Effector memory CD4-positive, alpha-beta T cell (primary cell): ENCODE measurements around the gene XRCC2.
"Not testable (repeated sequence)": the region's sequence is repeated elsewhere in the genome, so short reads cannot be mapped to it uniquely, and the experiment has no call there.

Experiments used
- DNase-seq, 3 donors: peaks; one replicate each; pipeline ENCODE4 v3.0.0-alpha.2; 2020
- H3K27ac ChIP-seq: 2 replicates; pipeline ENCODE4 v1.7.0; 2013; ENCODE audit warnings: mild to moderate bottlenecking, low read length, moderate library complexity; ENCODE audit not compliant: insufficient read depth, poor library complexity, severe bottlenecking
- H3K27me3 ChIP-seq: replicated peaks from 2 replicates; pipeline ENCODE4 v1.7.0; 2013; ENCODE audit warnings: mild to moderate bottlenecking, low read length; ENCODE audit not compliant: insufficient read depth, control insufficient read depth, poor library complexity, severe bottlenecking
- H3K36me3 ChIP-seq: 2 replicates; pipeline ENCODE4 v1.7.0; 2013; ENCODE audit warnings: mild to moderate bottlenecking, low read length, moderate library complexity; ENCODE audit not compliant: control insufficient read depth, insufficient read depth
- H3K4me1 ChIP-seq: 2 replicates; pipeline ENCODE4 v1.7.0; 2013; ENCODE audit warnings: low read length, mild to moderate bottlenecking; ENCODE audit not compliant: control insufficient read depth, insufficient read depth, poor library complexity, severe bottlenecking
- H3K4me3 ChIP-seq: 2 replicates; pipeline ENCODE4 v1.7.0; 2013; ENCODE audit warnings: low read length, low read depth, mild to moderate bottlenecking; ENCODE audit not compliant: insufficient read depth, poor library complexity, severe bottlenecking
- H3K9me3 ChIP-seq: 2 replicates; pipeline ENCODE4 v1.7.0; 2013; ENCODE audit warnings: mild to moderate bottlenecking, low read length, moderate library complexity; ENCODE audit not compliant: control insufficient read depth

The XRCC2 gene

DNA sequence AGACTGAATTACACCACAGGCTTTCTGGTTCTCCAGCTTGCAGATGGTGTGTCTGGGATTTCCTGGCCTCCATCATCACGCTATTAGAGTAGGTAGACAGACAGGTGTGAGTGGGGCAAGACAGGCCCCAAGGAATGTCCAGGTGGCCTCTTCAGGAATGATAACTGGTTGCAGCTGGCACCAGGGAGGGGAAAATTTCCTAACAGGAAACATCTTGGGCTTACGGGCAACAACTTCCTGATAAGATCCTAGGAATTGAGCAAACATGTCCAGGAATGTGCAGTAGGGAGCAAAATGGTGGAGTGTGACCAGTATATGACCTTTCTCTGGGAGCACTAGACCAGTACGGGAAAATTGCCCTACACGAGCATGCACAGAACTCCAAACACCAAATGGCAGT is 11.3 kb downstream of the XRCC2 start:
- H3K9me3 ChIP-seq: no peaks in the 10 kb centered on the region
- H3K27me3 ChIP-seq: no peaks in the 10 kb centered on the region
- no peaks in the 10 kb centered on the region for H3K36me3 ChIP-seq
- no peaks in the 10 kb centered on the region for H3K4me1 ChIP-seq
- no peak for DNase-seq
- no peak overlapping the region for H3K27ac ChIP-seq
- H3K4me3 ChIP-seq: no peak overlapping the region

DNA sequence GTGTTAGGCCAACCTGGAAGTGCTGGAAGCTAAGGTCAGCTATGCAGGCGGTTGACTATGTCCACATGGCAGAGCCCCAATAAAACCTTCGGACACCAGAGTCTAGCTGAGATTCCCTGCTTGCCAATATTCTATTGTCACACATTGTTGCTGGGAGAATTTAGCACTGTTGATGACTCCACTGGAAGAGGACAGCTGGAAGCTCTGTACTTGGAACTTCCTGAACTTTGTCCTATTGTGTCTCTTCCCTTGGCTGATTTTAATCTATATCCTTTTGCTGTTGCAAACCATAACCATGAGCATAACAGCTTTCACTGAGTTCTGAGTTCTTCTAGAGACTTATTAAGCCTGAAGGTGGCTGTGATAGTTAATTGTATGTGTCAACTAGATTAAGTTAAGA is 12.0 kb downstream of the XRCC2 start:
- no peaks in the 10 kb centered on the region for H3K27me3 ChIP-seq
- H3K9me3 ChIP-seq: no peaks in the 10 kb centered on the region
- no peaks in the 10 kb centered on the region for H3K36me3 ChIP-seq
- no peak for DNase-seq
- H3K27ac ChIP-seq: no peak overlapping the region
- no peaks in the 10 kb centered on the region for H3K4me1 ChIP-seq
- no peak overlapping the region for H3K4me3 ChIP-seq

DNA sequence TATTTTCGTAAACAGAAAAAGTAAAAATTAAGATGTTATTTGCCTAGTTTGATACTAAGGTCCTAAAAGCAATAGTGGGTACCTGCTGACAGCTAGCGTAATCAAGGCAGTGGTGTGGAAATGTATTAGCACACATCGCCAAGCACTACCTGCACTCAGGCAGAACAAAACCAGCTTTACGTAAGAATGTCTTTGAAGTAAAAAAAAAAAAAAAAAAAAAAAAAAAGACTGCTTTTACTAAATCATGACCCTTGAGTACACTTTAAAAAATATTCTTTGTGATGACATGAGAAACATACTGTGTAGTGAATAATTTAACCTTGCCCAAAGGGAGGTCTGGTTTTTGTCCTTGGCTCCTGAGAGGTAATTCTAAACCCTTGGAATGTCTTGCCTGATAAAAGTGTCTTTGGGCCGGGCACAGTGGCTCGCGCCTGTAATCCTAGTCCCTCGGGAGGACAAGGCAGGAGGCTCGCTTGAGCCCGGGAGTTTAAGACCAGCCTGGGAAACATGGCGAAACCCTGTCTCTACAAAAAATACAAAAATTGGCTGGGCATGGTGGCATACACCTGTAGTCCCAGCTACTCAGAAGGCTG is 12.7 kb downstream of the XRCC2 start:
- H3K27ac ChIP-seq: no peak overlapping the region
- H3K4me1 ChIP-seq: no peaks in the 10 kb centered on the region
- no peaks in the 10 kb centered on the region for H3K27me3 ChIP-seq
- H3K4me3 ChIP-seq: no peak overlapping the region
- DNase-seq: no peak
- H3K9me3 ChIP-seq: no peaks in the 10 kb centered on the region
- no peaks in the 10 kb centered on the region for H3K36me3 ChIP-seq

DNA sequence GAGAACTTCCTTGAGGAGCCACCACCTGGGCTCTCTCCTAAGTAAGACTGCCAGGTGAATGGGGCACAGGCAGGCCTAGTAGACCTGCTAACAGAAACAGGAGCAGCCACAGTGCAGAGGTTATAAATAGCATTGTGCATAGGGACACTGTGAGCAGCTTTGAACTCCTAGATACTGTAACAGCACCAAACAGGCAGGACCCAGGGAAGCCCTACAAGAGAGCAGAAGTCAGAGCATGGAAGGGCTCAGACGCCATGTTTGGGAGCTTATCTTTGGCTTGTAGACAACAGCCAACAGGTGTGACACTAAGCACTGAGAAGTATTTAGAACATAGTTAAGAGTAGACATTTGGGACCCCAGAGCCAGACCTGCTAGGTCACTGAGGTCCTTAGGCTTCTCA is 14.5 kb downstream of the XRCC2 start:
- no peaks in the 10 kb centered on the region for H3K36me3 ChIP-seq
- no peaks in the 10 kb centered on the region for H3K27me3 ChIP-seq
- no peak overlapping the region for H3K4me3 ChIP-seq
- H3K27ac ChIP-seq: no peak overlapping the region
- H3K9me3 ChIP-seq: no peaks in the 10 kb centered on the region
- DNase-seq: no peak
- H3K4me1 ChIP-seq: no peaks in the 10 kb centered on the region

DNA sequence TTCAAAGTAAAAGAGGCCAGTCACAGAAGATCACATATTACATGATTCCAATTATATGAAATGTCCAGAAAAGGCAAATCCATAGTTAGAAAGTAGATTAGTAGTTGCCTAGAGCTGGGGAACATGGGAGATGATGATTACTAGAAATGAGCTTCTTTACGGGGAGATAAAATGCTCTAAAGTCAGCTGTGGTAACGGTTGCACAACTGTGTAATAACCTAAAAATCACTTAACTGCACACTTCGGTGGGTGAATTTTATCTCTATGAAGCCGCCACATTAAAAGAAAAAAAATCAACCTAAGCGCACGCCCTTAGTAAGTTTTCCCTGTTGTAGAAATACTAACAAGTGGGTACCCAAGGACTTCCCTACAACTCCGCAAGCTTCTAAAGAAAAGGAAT is 15.9 kb downstream of the XRCC2 start:
- no peaks in the 10 kb centered on the region for H3K4me1 ChIP-seq
- no peak for DNase-seq

DNA sequence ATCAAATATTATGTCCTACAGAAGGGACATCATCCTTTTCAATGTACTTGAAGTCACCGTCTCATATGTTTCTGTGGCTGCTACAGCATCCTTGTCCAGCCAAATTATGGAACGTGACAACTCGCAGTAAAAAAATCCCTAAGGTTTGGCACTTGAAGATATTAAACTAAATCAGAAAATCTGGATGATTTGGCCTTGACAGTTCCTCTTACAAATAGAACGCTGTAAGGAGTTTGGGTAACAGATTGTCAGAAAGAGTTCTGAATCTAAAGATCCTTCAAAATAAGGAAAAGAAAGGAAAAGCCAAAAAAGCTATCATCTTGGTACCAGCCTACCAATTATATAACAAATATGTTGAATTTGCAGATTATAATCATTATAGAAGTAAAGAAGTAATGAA is 21.0 kb downstream of the XRCC2 start:
- no peak overlapping the region for H3K27ac ChIP-seq
- H3K4me1 ChIP-seq: no peaks in the 10 kb centered on the region
- no peaks in the 10 kb centered on the region for H3K36me3 ChIP-seq
- no peaks in the 10 kb centered on the region for H3K27me3 ChIP-seq
- no peak for DNase-seq
- no peaks in the 10 kb centered on the region for H3K9me3 ChIP-seq
- no peak overlapping the region for H3K4me3 ChIP-seq

More for the DNA sequence above, 15.9 kb downstream of the XRCC2 start:
- Histone ChIP-seq H3K4me3 (no peak overlapping the region), H3K36me3 (no peaks in the 10 kb centered on the region), H3K27me3 (no peaks in the 10 kb centered on the region), H3K27ac (no peak overlapping the region), H3K9me3 (no peaks in the 10 kb centered on the region)

DNA sequence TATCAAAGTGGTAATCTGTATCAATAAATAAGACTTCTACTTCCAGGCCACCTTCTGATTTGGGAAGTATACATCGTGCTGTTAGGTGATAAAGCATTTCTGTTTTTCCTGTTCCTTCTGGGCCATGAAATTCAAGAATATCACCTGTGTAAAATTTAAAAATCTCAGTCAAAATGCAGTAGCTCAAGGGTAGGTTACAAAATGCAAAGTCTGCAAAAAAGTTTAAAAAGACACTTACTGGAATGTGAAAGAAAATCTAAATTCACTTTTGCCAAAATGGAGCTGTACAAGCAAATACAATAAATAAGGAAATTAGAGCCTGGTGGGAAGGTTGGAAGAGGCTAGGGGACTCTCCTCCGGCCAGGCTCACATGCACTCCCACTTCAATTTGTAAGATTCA is 26.7 kb downstream of the XRCC2 start:
- Histone ChIP-seq H3K27ac (no peak overlapping the region), H3K4me1 (no peaks in the 10 kb centered on the region), H3K9me3 (no peaks in the 10 kb centered on the region), H3K4me3 (no peak overlapping the region), H3K36me3 (no peaks in the 10 kb centered on the region), H3K27me3 (no peaks in the 10 kb centered on the region)
- DNase-seq: no peak

DNA sequence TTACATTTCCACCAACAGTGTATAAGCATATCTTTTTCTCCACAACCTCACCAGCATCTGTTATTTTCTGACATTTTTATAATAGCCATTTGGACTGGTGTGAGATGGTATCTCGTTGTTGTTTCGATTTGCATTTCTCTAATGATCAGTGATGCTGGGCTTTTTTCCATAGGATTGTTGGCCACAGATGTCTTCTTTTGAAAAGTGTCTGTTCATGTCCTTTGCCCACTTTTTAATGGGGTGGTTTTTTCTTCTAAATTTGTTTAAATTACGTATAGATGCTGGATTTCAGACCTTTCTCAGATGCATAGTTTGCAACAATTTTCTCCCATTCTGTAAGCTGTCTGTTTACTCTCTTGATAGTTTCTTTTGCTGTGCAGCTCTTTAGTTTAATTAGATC is 28.9 kb downstream of the XRCC2 start:
- no peak for DNase-seq
- Histone ChIP-seq H3K4me3 (no peak overlapping the region), H3K4me1 (no peaks in the 10 kb centered on the region), H3K27me3 (no peaks in the 10 kb centered on the region), H3K36me3 (no peaks in the 10 kb centered on the region), H3K27ac (no peak overlapping the region), H3K9me3 (no peaks in the 10 kb centered on the region)

DNA sequence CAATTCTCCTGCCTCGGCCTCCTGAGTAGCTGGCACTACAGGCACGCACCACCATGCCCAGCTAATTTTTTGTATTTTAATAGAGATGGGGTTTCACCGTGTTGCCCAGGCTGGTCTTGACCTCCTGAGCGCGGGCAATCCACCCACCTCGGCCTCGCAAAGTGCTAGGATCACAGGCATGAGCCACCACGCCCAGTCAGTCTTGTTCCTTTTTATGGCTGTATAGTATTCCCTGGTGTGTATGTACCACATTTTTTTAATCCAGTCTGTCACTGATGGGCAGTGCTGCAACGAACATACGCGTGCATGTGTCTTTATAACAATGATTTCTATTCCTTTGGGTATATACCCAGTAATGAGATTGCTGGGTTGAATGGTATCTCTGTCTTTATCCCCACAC is 29.4 kb downstream of the XRCC2 start:
- H3K27ac ChIP-seq, H3K9me3 ChIP-seq, H3K4me3 ChIP-seq, H3K4me1 ChIP-seq, DNase-seq, H3K27me3 ChIP-seq, H3K36me3 ChIP-seq: not testable (repeated sequence)

DNA sequence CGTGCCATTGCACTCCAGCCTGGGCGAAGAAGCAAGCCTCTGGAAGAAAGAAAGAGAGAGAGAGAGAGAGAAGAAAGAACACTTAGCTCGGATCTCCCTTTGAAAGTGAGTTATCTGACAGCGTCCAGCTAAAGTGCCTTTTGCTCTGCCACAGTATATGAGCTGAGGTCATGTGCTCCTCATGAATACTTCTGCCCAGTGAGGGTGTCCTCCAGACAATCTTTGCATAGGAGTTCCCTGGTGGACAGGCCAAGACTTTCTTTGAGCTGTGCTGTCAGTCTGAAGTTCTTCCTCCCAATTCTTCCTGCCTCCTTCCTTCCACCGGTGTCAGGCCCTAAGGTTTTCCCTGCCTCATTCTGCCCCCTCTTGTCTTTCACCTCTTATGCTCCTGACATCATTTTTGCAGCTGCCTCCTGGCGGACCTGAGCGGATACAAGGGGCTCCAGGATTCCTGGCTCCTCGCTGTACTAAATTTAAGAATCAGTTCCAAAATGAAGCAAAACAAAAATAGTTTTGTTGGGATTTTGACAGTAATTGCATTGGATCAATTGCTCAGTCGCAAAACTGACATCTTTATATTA is 31.9 kb downstream of the XRCC2 start:
- Histone ChIP-seq H3K4me3 (no peak overlapping the region), H3K27me3 (no peaks in the 10 kb centered on the region), H3K27ac (no peak overlapping the region), H3K36me3 (no peaks in the 10 kb centered on the region), H3K9me3 (no peaks in the 10 kb centered on the region), H3K4me1 (no peaks in the 10 kb centered on the region)
- no peak for DNase-seq
